Endothelial cell of umbilical vein (primary cell): ENCODE data around the gene TMEM95. TPM values are rescaled to one million over a fixed set of nuclear protein-coding genes. Genes with fewer than 3 reads are reported as not detected.

Source experiments
- BruUV-seq: library from RNA; stranded (reverse); fragments of 400-500 nt; replicated peaks from 2 replicates; lab custom pipeline; 2021; lab: Mats Ljungman, UMichigan
- CTCF ChIA-PET: fragments of 300-600, 350-600 bp; sonication (Branson Sonifier 250); formaldehyde crosslinking; loops from one replicate; lab custom pipeline; 2021; ENCODE audit warnings: antibody characterized with exemption, inconsistent platforms; lab: Charles Lee
- POLR2A ChIA-PET: fragments of 300-600, 350-600 bp; sonication (Branson Sonifier 250); formaldehyde crosslinking; loops from one replicate; lab custom pipeline; 2021; ENCODE audit warnings: antibody characterized with exemption, inconsistent platforms; lab: Charles Lee
- DNase-seq: peaks from one replicate; pipeline ENCODE4 v3.0.0-alpha.2; 2011; ENCODE audit warnings: low read depth, low spot score
- FAIRE-seq: peaks from 2 replicates; lab custom pipeline; 2011; peaks lifted over from hg19 to GRCh38; lab: Jason Lieb, UNC
- H2AFZ ChIP-seq: 2 replicates; pipeline ENCODE4 v1.6.0; 2012; ENCODE audit warnings: low read depth, low read length, control low read depth, inconsistent platforms
- H3K27ac ChIP-seq: 2 replicates; pipeline ENCODE4 v1.5.1; 2011; ENCODE audit warnings: low read depth, mild to moderate bottlenecking, control low read depth, low read length, moderate library complexity; ENCODE audit not compliant: insufficient read depth
- H3K27me3 ChIP-seq, 2 experiments: 2 replicates each; pipeline versions ENCODE4 v1.6.0 to v1.6.1; 2011; ENCODE audit warnings: low read length in 2 of 2, mixed read lengths in 1 of 2; ENCODE audit not compliant: control insufficient read depth in 2 of 2, insufficient read depth in 2 of 2
- H3K36me3 ChIP-seq, 2 experiments: 2 replicates in 1 of 2; 3 replicates in 1 of 2; pipeline ENCODE4 v1.5.1; 2011; ENCODE audit warnings: low read length in 2 of 2, mild to moderate bottlenecking in 1 of 2, moderate library complexity in 1 of 2; ENCODE audit not compliant: control insufficient read depth in 2 of 2, insufficient read depth in 2 of 2; ENCODE audit errors: extremely low read depth in 1 of 2
- H3K4me1 ChIP-seq: 3 replicates; pipeline ENCODE4 v1.5.1; 2011; ENCODE audit warnings: mild to moderate bottlenecking, low read length; ENCODE audit not compliant: control insufficient read depth, insufficient read depth; ENCODE audit errors: extremely low read depth
- H3K4me2 ChIP-seq: 2 replicates; pipeline ENCODE4 v1.6.1; 2011; ENCODE audit warnings: low read length, control low read depth, mixed read lengths; ENCODE audit not compliant: insufficient read depth
- H3K4me3 ChIP-seq, 3 experiments: fragments of 200-600 bp in 1 of 3; sonication (generic), shearing (Covaris generic) in 1 of 3; replicated peaks in 1 of 3; 2 replicates each; pipeline ENCODE4 v1.5.1; 2011 to 2016; ENCODE audit warnings: control low read depth in 3 of 3, low read length in 3 of 3, mild to moderate bottlenecking in 2 of 3, inconsistent platforms in 1 of 3, low read depth in 1 of 3, moderate library complexity in 1 of 3; ENCODE audit not compliant: insufficient read depth in 1 of 3
- H3K79me2 ChIP-seq: 2 replicates; pipeline ENCODE4 v1.6.0; 2012; ENCODE audit warnings: low read length, inconsistent platforms; ENCODE audit not compliant: control insufficient read depth, insufficient read depth
- H3K9ac ChIP-seq: replicated peaks from 2 replicates; pipeline ENCODE3; 2011; ENCODE audit warnings: low read length, control low read depth; ENCODE audit not compliant: insufficient read depth; ENCODE audit errors: extremely low read depth
- H3K9me1 ChIP-seq: replicated peaks from 3 replicates; pipeline ENCODE4 v1.6.0; 2011; ENCODE audit warnings: mild to moderate bottlenecking, low read length; ENCODE audit not compliant: control insufficient read depth, insufficient read depth; ENCODE audit errors: extremely low read depth
- H3K9me3 ChIP-seq: replicated peaks from 2 replicates; pipeline ENCODE4 v1.5.1; 2012; ENCODE audit warnings: low read length, inconsistent platforms; ENCODE audit not compliant: control insufficient read depth, insufficient read depth
- H4K20me1 ChIP-seq: replicated peaks from 2 replicates; pipeline ENCODE3; 2011; ENCODE audit warnings: mild to moderate bottlenecking, low read length; ENCODE audit not compliant: control insufficient read depth, insufficient read depth; ENCODE audit errors: extremely low read depth
- CTCF ChIP-seq, 2 donors: IDR thresholded peaks; 1 replicate in 1 of 2; 2 replicates in 1 of 2; pipeline ENCODE4 v1.5.1; 2011; ENCODE audit warnings: low read length in 2 of 2, mild to moderate bottlenecking in 2 of 2, moderate library complexity in 2 of 2, control low read depth in 1 of 2, inconsistent platforms in 1 of 2, low read depth in 1 of 2; ENCODE audit not compliant: insufficient read depth in 1 of 2; ENCODE audit errors: extremely low read depth in 1 of 2
- EZH2 ChIP-seq: IDR thresholded peaks from 2 replicates; pipeline ENCODE4 v1.6.1; 2012; ENCODE audit warnings: borderline replicate concordance, low read depth, mild to moderate bottlenecking, moderate library complexity, low read length, inconsistent platforms; ENCODE audit not compliant: severe bottlenecking
- FOS ChIP-seq: IDR thresholded peaks from 2 replicates; pipeline ENCODE4 v1.6.1; 2011; ENCODE audit warnings: mild to moderate bottlenecking, low read length, moderate library complexity, borderline replicate concordance; ENCODE audit not compliant: insufficient read depth
- GATA2 ChIP-seq: IDR thresholded peaks from 2 replicates; pipeline ENCODE4 v1.7.0; 2011; ENCODE audit warnings: low read depth, mild to moderate bottlenecking, moderate library complexity, mixed read lengths, low read length; ENCODE audit not compliant: insufficient read length, insufficient read depth
- JUN ChIP-seq: IDR thresholded peaks from 2 replicates; pipeline ENCODE4 v1.6.1; 2011; ENCODE audit warnings: borderline replicate concordance, low read depth; ENCODE audit not compliant: insufficient read length, insufficient read depth
- MAX ChIP-seq: IDR thresholded peaks from 2 replicates; pipeline ENCODE4 v1.6.1; 2011; ENCODE audit not compliant: insufficient read depth, insufficient read length
- MYC ChIP-seq: IDR thresholded peaks from one replicate; pipeline ENCODE4 v1.6.1; 2011; ENCODE audit warnings: mild to moderate bottlenecking, low read depth, low read length
- POLR2A ChIP-seq: IDR thresholded peaks from 2 replicates; pipeline ENCODE4 v1.6.1; 2012; ENCODE audit warnings: low read depth, mild to moderate bottlenecking, control low read depth, low read length
- POLR2AphosphoS5 ChIP-seq: IDR thresholded peaks from 2 replicates; pipeline ENCODE4 v1.6.1; 2012; ENCODE audit warnings: low read depth, mild to moderate bottlenecking, control low read depth, low read length, moderate library complexity; ENCODE audit not compliant: insufficient read depth
- dilution Hi-C: fragments of 300-500 bp; cut with MboI; formaldehyde crosslinking; loops from one replicate; pipeline ENCODE4 v1.15.0; 2019; ENCODE audit warnings: low sequenced_read_pairs; ENCODE audit not compliant: extremely low pct_ligation_motif_present
- intact Hi-C: fragments of 100-400 bp; cut with micrococcal nuclease; formaldehyde crosslinking; loops from one replicate; pipeline ENCODE4 v1.10.0; 2022
- polyA plus RNA-seq, 4 experiments: library from polyadenylated mRNA; depleted of rRNA in 3 of 4; stranded (reverse) in 3 of 4; unstranded in 1 of 4; fragments of >200 nt; gene quantifications; 2 replicates each; pipeline versions ENCODE4 v1.2.1 to v1.2.3, GENCODE V29; 2011 to 2012; ENCODE audit warnings: missing spikeins in 1 of 4
- total RNA-seq: library from RNA; stranded (reverse); gene quantifications from 2 replicates; pipeline ENCODE4 v1.2.3, GENCODE V29; 2021

The TMEM95 gene
- total and polyA plus RNA-seq, 2 donors (not counting 3 experiments of a cell fraction or from before 2014, with no cell fraction given): not detected

DNA sequence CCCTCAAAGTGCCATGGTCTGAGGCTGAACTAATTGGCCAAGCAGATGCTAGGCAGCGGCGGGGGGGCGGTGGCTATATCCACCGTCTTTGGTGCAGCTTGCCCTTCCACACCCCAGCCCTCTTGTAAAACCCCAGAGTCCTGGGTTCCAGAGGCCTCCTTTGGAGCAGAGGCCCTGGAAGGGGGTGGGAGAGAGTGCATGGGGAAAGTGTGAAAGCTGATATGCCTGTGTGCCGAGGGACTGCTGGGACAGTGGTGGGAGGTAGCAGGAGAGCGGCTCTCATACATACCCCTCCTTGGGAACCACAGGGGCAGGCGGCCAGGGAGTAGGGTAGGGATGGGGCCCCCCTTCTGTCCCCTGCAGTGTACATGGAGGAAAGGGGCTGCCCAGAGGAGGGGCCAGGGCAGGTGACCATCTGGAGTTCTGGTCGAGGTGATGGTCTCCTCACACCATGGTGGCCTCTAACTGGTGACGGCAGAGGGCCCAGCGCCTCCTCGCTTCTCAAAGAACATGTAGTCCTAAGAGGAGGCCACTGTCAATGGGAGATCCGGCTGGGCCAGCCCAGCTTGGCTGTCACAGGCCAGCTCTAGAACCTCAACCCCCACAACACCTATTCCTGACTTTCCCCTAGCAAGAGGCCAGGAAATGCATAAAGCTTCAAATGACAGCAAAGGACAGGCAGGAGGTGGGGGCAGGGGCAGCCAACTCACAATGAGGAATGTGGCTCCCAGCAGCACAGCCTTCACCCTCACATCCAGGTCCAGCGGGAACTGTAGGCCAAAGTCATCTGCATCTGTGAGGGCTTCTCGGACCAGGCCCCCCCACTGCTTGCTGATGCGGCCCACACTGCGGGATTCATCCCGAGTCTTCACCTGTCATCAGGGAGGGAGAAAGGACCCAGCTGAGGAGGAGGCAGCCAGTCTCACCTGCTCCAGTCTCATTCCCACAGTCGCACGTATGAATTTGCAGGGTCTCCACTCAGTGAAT is 35.3 kb downstream of the TMEM95 start:
- DNase-seq (no peak), FAIRE-seq (no peak)
- POLR2A ChIA-PET: no interaction called here
- Histone ChIP-seq H3K4me2 (no peak overlapping the region), H3K36me3 (peaks cover 0 to 21% of the 10 kb centered on the region in 2 experiments), H3K79me2 (no peaks in the 10 kb centered on the region), H3K9me1 (no peaks in the 10 kb centered on the region), H4K20me1 (no peaks in the 10 kb centered on the region), H3K27me3 (no peaks in the 10 kb centered on the region), H3K4me3 (no peak overlapping the region), H3K27ac (no peak overlapping the region), H3K4me1 (peaks cover 16% of the 10 kb centered on the region), H2AFZ (no peak overlapping the region), H3K9ac (no peak overlapping the region), H3K9me3 (no peaks in the 10 kb centered on the region)
- intact Hi-C loops (loop anchor here (5.0 kb wide), 1 partner anchor 33 kb away; the partner anchor contains the start of gene TMEM95), dilution Hi-C loops (no loop called here)
- CTCF ChIA-PET: no interaction called here
- TF ChIP-seq CTCF (IDR thresholded peaks at IDR 0.05; ENCODE audit: extremely low read depth in 1 of 2, insufficient read depth in 1 of 2, low read depth in 1 of 2, low read length in 2 of 2) (no peak), POLR2A (no peak), MAX (no peak), GATA2 (no peak), JUN (no peak), MYC (no peak), EZH2 (no peak), FOS (no peak), POLR2AphosphoS5 (no peak)
- TSS peak; percentile 46 for BruUV-seq
